ENCODE measurements around the gene CD300H. TPM values are rescaled to one million over a fixed set of nuclear protein-coding genes. Genes with fewer than 3 reads are reported as not detected.

CD300H gene
- total RNA-seq, 1 donor from 2014 or later, result not detected

DNA sequence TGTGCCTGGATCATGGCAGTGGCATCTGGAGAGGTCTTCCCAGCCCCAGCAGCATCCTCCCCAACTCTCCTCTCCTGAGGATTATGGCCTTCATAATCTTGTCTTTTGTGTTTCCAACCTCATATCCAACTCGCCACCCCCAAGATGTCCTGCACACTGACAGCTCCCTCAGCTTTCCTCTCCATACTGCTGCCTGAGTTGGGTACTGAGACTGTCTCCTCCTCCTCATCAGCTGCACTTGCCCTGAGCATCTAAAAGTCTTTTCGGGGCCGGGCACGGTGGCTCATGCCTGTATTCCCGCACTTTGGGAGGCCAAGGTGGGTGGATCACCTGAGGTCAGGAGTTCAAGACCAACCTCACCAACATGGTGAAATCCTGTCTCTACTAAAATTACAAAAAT, 38.1 kb downstream of the CD300H start:
- peaks cover 65% of the 10 kb centered on the region for H3K27me3 Mint-ChIP-seq (ENCODE audit: low read depth, unreplicated experiment)
- H3K4me3 Mint-ChIP-seq (ENCODE audit: unreplicated experiment), result no peak overlapping the region
- no peaks in the 10 kb centered on the region for H3K36me3 Mint-ChIP-seq (ENCODE audit: low read depth, unreplicated experiment)
- Histone ChIP-seq H3K79me2 (ENCODE audit: insufficient read depth, low read length) (no peaks in the 10 kb centered on the region), H3K4me2 (ENCODE audit: low read length) (no peak overlapping the region), H2AFZ (ENCODE audit: low read depth, low read length) (no peak overlapping the region), H3K9me3 (ENCODE audit: insufficient read depth, low read depth, low read length) (no peaks in the 10 kb centered on the region), H3K4me1 (ENCODE audit: insufficient read depth, low read length) (no peaks in the 10 kb centered on the region), H3K9ac (ENCODE audit: low read length) (no peak overlapping the region), H3K27me3 (ENCODE audit: insufficient read depth, low read length) (no peaks in the 10 kb centered on the region), H4K20me1 (ENCODE audit: insufficient read depth, low read length) (no peaks in the 10 kb centered on the region), H3K36me3 (ENCODE audit: insufficient read depth, low read length) (no peaks in the 10 kb centered on the region), H3K27ac (ENCODE audit: low read depth, low read length) (no peak overlapping the region), H3K4me3 (ENCODE audit: insufficient read depth, low read depth, low read length) (no peak overlapping the region)
- no peaks in the 10 kb centered on the region for H3K4me1 Mint-ChIP-seq (ENCODE audit: low read depth, unreplicated experiment)
- FAIRE-seq, result no peak
- DNase-seq (ENCODE audit: low read depth), result no peak
- TF ChIP-seq, protein P1, sequence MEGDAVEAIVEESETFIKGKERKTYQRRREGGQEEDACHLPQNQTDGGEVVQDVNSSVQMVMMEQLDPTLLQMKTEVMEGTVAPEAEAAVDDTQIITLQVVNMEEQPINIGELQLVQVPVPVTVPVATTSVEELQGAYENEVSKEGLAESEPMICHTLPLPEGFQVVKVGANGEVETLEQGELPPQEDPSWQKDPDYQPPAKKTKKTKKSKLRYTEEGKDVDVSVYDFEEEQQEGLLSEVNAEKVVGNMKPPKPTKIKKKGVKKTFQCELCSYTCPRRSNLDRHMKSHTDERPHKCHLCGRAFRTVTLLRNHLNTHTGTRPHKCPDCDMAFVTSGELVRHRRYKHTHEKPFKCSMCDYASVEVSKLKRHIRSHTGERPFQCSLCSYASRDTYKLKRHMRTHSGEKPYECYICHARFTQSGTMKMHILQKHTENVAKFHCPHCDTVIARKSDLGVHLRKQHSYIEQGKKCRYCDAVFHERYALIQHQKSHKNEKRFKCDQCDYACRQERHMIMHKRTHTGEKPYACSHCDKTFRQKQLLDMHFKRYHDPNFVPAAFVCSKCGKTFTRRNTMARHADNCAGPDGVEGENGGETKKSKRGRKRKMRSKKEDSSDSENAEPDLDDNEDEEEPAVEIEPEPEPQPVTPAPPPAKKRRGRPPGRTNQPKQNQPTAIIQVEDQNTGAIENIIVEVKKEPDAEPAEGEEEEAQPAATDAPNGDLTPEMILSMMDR (IDR thresholded peaks at IDR 0.05; ENCODE audit: insufficient read depth, low read depth, low read length), result no peak
- no peak for TF ChIP-seq EZH2 (IDR thresholded peaks at IDR 0.05; ENCODE audit: insufficient read depth, low read length)
- no peak overlapping the region for H3K27ac Mint-ChIP-seq (ENCODE audit: unreplicated experiment)
- peaks cover 2% of the 10 kb centered on the region for H3K9me3 Mint-ChIP-seq (ENCODE audit: unreplicated experiment)

DNA sequence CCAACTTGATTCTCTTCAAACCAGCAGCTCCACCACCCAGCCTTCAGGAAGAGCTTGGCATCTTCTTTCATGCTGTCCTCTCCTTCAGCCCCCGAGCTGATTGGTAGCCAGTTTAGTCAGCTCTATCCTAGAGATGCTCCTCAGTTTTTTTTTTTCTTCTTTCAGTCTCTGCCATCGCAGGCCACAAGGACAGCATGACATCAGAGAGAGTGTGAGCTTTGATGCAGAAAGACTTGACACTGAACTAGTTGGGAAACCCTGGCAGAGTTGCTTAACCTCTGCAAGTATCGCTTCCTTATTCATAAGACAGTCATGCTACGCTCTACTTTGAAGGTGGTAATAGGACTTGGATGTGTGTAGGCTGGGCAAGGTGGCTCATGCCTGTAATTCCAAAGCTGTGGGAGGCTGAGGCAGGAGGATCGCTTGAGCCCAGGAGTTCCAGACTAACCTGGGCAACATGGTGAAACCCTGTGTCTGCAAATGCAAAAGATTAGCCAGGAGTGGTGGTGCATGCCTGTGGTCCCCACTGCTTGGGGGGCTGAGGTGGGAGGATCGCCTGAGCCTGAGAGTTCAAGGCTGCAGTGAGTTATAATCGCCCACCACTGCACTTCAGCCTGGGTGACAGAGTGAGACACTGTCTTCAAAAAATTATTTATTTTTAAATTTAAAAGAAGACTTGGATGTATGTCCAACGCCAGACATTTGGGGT, 38.7 kb downstream of the CD300H start:
- Histone ChIP-seq H3K4me1 (ENCODE audit: insufficient read depth, low read length) (no peaks in the 10 kb centered on the region), H4K20me1 (ENCODE audit: insufficient read depth, low read length) (no peaks in the 10 kb centered on the region), H3K36me3 (ENCODE audit: insufficient read depth, low read length) (no peaks in the 10 kb centered on the region), H3K9ac (ENCODE audit: low read length) (no peak overlapping the region), H3K27me3 (ENCODE audit: insufficient read depth, low read length) (no peaks in the 10 kb centered on the region), H3K4me3 (ENCODE audit: insufficient read depth, low read depth, low read length) (no peak overlapping the region), H3K9me3 (ENCODE audit: insufficient read depth, low read depth, low read length) (no peaks in the 10 kb centered on the region), H3K4me2 (ENCODE audit: low read length) (no peak overlapping the region), H2AFZ (ENCODE audit: low read depth, low read length) (no peak overlapping the region), H3K27ac (ENCODE audit: low read depth, low read length) (no peak overlapping the region), H3K79me2 (ENCODE audit: insufficient read depth, low read length) (no peaks in the 10 kb centered on the region)
- H3K4me1 Mint-ChIP-seq (ENCODE audit: low read depth, unreplicated experiment), result no peaks in the 10 kb centered on the region
- FAIRE-seq (no peak), DNase-seq (ENCODE audit: low read depth) (no peak)
- H3K27me3 Mint-ChIP-seq (ENCODE audit: low read depth, unreplicated experiment), result peaks cover 70% of the 10 kb centered on the region
- TF ChIP-seq, protein P1 (IDR thresholded peaks at IDR 0.05; ENCODE audit: insufficient read depth, low read depth, low read length), result no peak
- TF ChIP-seq EZH2 (IDR thresholded peaks at IDR 0.05; ENCODE audit: insufficient read depth, low read length), result no peak
- no peaks in the 10 kb centered on the region for H3K36me3 Mint-ChIP-seq (ENCODE audit: low read depth, unreplicated experiment)
- no peak overlapping the region for H3K27ac Mint-ChIP-seq (ENCODE audit: unreplicated experiment)
- H3K9me3 Mint-ChIP-seq (ENCODE audit: unreplicated experiment), result peaks cover 2% of the 10 kb centered on the region
- H3K4me3 Mint-ChIP-seq (ENCODE audit: unreplicated experiment), result no peak overlapping the region

DNA sequence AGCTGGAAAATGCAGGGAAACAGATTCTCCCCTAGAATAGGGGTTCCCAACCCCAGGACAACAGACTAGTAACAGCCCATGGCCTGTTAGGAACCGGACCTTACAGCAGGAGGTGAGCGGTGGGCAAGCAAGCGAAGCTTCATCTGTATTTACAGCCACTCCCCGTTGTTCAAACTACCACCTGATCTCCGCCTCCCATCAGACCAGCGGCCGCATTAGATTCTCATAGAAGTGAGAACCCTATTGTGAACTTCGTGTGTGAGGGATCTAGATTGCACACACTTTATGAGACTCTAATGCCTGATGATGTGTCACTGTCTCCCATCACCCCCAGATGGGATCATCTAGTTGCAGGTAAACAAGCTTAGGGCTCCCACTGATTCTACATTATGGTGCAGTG, 39.6 kb downstream of the CD300H start:
- no peaks in the 10 kb centered on the region for H4K20me1 ChIP-seq (ENCODE audit: insufficient read depth, low read length)
- Mint-ChIP-seq H3K4me3 (ENCODE audit: unreplicated experiment) (no peak overlapping the region), H3K27me3 (ENCODE audit: low read depth, unreplicated experiment) (peaks cover 74% of the 10 kb centered on the region), H3K27ac (ENCODE audit: unreplicated experiment) (no peak overlapping the region), H3K9me3 (ENCODE audit: unreplicated experiment) (peaks cover 7% of the 10 kb centered on the region), H3K4me1 (ENCODE audit: low read depth, unreplicated experiment) (no peaks in the 10 kb centered on the region), H3K36me3 (ENCODE audit: low read depth, unreplicated experiment) (no peaks in the 10 kb centered on the region)
- H3K9me3 ChIP-seq (ENCODE audit: insufficient read depth, low read depth, low read length), result peaks cover 1% of the 10 kb centered on the region
- TF ChIP-seq, protein P1 (IDR thresholded peaks at IDR 0.05; ENCODE audit: insufficient read depth, low read depth, low read length), result no peak
- H3K4me2 ChIP-seq (ENCODE audit: low read length), result no peak overlapping the region
- H3K27ac ChIP-seq (ENCODE audit: low read depth, low read length), result no peak overlapping the region
- H3K4me1 ChIP-seq (ENCODE audit: insufficient read depth, low read length), result no peaks in the 10 kb centered on the region
- H3K4me3 ChIP-seq (ENCODE audit: insufficient read depth, low read depth, low read length), result no peak overlapping the region
- no peak overlapping the region for H2AFZ ChIP-seq (ENCODE audit: low read depth, low read length)
- DNase-seq (ENCODE audit: low read depth) (no peak), FAIRE-seq (no peak)
- no peaks in the 10 kb centered on the region for H3K36me3 ChIP-seq (ENCODE audit: insufficient read depth, low read length)
- no peaks in the 10 kb centered on the region for H3K27me3 ChIP-seq (ENCODE audit: insufficient read depth, low read length)
- no peak overlapping the region for H3K9ac ChIP-seq (ENCODE audit: low read length)
- H3K79me2 ChIP-seq (ENCODE audit: insufficient read depth, low read length), result no peaks in the 10 kb centered on the region
